BE2C (cell line): ENCODE data around the gene SLC30A7.

ENCODE experiments used
- DNase-seq: peaks from one replicate; pipeline ENCODE4 v3.0.0-alpha.2; 2020
- H3K27me3 ChIP-seq: fragments of 250-450 bp; sonication (Bioruptor Pico); 2 replicates; pipeline ENCODE4 v1.5.1; 2020; ENCODE audit warnings: mild to moderate bottlenecking
- H3K36me3 ChIP-seq: fragments of 250-450 bp; sonication (Bioruptor Pico); 2 replicates; pipeline ENCODE4 v1.5.1; 2020; ENCODE audit warnings: mild to moderate bottlenecking
- H3K4me1 ChIP-seq: fragments of 250-450 bp; sonication (Bioruptor Pico); 2 replicates; pipeline ENCODE4 v1.5.1; 2020
- H3K4me3 ChIP-seq: 2 replicates; pipeline ENCODE4 v1.5.1; 2011; ENCODE audit warnings: low read depth, low read length
- H3K9me3 ChIP-seq: fragments of 250-450 bp; sonication (Bioruptor Pico); 2 replicates; pipeline ENCODE4 v1.5.1; 2020
- TF ChIP-seq, protein P1 (sequence below): IDR thresholded peaks from 2 replicates; pipeline ENCODE4 v1.5.1; 2012; ENCODE audit warnings: mild to moderate bottlenecking, low read depth, low read length

SLC30A7 gene

DNA sequence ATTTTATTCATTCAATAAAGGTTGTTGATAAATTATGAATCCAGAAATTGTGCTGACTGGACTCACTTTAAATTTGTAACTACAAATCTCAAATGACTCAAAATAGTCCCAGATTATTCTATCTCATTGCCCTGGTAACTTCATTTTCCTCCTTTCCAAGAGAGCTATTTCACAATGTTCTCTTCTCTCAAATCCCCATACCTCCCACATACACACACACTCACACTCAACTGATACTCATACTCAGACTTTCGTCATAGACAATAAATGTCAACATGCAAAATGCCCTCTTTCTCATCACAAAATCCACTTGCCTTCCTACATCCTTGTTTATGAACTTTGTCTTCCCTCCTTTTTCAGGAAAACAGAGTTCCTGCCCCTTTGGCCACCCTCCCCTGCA lies 34.5 kb upstream of the SLC30A7 start:
- H3K4me1 ChIP-seq = no peaks in the 10 kb centered on the region
- no peaks in the 10 kb centered on the region for H3K9me3 ChIP-seq
- TF ChIP-seq, protein P1, sequence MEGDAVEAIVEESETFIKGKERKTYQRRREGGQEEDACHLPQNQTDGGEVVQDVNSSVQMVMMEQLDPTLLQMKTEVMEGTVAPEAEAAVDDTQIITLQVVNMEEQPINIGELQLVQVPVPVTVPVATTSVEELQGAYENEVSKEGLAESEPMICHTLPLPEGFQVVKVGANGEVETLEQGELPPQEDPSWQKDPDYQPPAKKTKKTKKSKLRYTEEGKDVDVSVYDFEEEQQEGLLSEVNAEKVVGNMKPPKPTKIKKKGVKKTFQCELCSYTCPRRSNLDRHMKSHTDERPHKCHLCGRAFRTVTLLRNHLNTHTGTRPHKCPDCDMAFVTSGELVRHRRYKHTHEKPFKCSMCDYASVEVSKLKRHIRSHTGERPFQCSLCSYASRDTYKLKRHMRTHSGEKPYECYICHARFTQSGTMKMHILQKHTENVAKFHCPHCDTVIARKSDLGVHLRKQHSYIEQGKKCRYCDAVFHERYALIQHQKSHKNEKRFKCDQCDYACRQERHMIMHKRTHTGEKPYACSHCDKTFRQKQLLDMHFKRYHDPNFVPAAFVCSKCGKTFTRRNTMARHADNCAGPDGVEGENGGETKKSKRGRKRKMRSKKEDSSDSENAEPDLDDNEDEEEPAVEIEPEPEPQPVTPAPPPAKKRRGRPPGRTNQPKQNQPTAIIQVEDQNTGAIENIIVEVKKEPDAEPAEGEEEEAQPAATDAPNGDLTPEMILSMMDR = no peak
- peaks cover 9% of the 10 kb centered on the region for H3K27me3 ChIP-seq
- no peak overlapping the region for H3K4me3 ChIP-seq
- H3K36me3 ChIP-seq = no peaks in the 10 kb centered on the region
- DNase-seq = no peak

DNA sequence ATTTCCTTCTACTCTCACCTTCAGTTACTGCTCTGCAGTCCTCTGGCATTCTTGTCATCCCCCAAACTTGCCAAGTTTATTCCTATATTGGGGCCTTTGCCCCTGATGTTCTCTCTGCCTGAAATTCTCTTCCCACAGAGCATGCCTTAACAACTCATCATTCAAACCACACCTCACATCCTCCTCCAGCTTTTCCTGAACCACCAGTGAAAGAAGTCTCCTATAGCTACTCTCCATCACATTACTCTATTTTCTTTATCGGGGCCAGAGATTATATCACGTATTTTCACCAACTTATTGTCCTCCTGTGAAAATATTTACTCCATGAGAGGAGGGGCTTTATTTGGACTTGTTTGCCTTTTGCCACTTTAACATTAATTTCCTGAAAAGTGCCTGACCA lies 33.3 kb upstream of the SLC30A7 start:
- H3K36me3 ChIP-seq = no peaks in the 10 kb centered on the region
- TF ChIP-seq, protein P1 = no peak
- no peaks in the 10 kb centered on the region for H3K4me1 ChIP-seq
- H3K9me3 ChIP-seq = no peaks in the 10 kb centered on the region
- no peak for DNase-seq
- no peak overlapping the region for H3K4me3 ChIP-seq
- H3K27me3 ChIP-seq = peaks cover 3% of the 10 kb centered on the region

DNA sequence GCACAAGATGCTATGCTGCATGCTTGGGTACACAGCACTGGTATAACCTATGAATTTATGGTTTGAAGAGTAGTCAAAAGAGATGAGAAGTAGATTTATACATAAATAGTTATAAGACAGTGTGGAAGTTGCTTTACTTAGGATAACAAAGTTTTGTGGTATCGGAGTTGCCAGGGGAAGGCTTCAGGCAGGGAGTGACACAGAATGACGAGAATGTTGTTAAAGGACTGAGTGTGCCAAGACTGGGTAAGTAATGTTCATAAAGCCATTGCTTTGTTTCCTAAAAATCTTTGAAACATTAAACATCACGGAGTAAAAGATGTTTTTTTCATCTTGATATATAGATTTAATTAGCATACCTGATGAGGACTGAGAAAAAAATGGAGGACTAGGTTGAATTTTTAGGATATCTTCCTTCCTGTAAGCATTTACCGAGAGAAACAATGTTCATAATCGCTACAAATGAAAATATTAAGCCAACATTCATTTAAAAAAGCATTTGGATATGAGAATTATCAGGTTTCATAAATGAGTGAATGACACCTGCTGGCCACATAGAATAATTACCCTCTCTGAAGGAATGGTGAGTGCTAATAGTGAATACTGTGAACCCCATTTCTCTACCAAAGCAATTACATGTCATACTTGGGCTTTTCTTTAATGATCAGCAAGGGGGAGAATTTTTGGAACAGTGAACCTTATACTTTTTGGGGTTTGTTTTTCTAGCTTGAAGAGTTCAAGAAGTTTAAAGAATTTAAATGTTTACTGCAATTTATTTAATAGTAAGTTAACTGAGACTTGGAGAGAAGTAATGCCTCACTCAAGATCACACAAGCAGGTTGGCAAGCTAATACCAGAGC lies 29.6 kb upstream of the SLC30A7 start:
- Histone ChIP-seq H3K9me3 (no peaks in the 10 kb centered on the region), H3K4me1 (no peaks in the 10 kb centered on the region), H3K27me3 (0 out of 2 replicates have a peak, but pooled peaks cover 3% of the 10 kb centered on the region), H3K36me3 (no peaks in the 10 kb centered on the region), H3K4me3 (no peak overlapping the region)
- TF ChIP-seq, protein P1 = peak; percentile 41
- no peak for DNase-seq

DNA sequence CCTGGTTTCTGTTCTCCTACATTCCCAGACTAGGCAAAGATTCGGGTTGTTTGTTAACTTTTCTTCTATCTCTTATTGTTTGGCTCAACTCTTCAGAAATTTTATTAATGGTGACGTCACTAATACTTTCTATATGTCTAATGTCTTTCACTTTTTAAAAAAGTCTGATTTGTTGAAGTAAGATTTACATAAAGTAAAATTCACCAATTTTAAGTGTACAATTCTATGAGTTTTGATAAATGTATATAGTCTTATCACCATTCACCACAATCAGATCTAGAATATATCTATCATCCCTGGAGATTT lies 29.0 kb upstream of the SLC30A7 start:
- TF ChIP-seq, protein P1 = no peak
- H3K4me3 ChIP-seq = no peak overlapping the region
- DNase-seq = no peak
- no peaks in the 10 kb centered on the region for H3K9me3 ChIP-seq
- H3K27me3 ChIP-seq = 0 out of 2 replicates have a peak, but pooled peaks cover 3% of the 10 kb centered on the region
- no peaks in the 10 kb centered on the region for H3K36me3 ChIP-seq
- H3K4me1 ChIP-seq = no peaks in the 10 kb centered on the region

DNA sequence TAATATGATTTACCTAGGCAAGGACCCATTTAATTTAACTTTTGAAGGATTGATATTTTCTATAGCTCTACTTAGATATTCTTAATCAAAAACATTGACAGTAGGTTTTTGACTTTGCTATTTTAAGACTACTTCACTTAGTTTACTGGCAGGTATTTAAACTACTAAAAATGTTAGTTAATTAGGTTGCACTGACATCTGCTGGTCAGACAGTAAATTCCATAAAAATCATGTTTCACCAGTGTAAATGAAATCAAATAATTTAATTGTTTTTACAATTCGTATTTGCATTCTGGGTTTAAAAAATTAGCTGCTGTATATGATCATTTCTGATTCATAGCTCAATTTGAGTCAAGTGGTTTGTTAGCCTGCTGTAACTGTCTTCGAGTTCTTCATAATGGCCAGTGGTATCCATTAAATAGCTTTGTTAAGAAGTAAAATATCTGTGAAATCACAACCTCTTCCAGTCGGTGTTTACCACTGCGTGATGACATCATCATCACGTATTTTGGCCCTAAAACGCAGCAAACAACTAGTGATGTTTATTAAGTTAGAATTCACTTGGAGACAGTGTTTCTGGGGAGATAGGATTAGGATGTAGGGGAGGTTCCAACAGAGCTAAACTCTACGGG lies 27.4 kb upstream of the SLC30A7 start:
- Histone ChIP-seq H3K4me1 (no peaks in the 10 kb centered on the region), H3K9me3 (no peaks in the 10 kb centered on the region), H3K27me3 (0 out of 2 replicates have a peak, but pooled peaks cover 3% of the 10 kb centered on the region), H3K36me3 (no peaks in the 10 kb centered on the region), H3K4me3 (no peak overlapping the region)
- TF ChIP-seq, protein P1 = peak; percentile 62
- DNase-seq = no peak

DNA sequence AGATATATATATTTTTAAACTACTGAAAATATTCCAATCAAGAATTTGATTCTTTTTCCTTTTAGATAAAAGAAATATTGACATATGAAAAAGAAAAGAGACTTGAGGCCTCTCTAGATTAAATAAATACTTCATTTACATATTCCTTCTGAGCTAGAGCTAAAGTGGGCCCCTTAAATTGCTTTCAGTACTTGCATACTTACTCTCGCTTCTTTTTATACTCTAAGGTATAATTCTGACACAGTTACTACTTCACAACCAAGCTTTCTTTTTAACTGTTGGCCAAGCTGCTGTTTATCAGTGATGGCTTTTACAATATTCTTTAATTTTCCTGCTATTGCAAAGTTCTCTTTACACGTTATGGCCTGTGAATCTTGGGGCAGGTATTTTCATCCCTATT lies 25.9 kb upstream of the SLC30A7 start:
- H3K27me3 ChIP-seq = no peaks in the 10 kb centered on the region
- TF ChIP-seq, protein P1 = no peak
- no peak for DNase-seq
- no peaks in the 10 kb centered on the region for H3K36me3 ChIP-seq
- no peaks in the 10 kb centered on the region for H3K9me3 ChIP-seq
- H3K4me1 ChIP-seq = no peaks in the 10 kb centered on the region
- H3K4me3 ChIP-seq = no peak overlapping the region
